Skin of body (tissue), 2 donors: ENCODE results near the gene PRPS1. TPM values are rescaled to one million over a fixed set of nuclear protein-coding genes. Genes with fewer than 3 reads are reported as not detected.
"Not testable (repeated sequence)": the region's sequence is repeated elsewhere in the genome, so short reads cannot be mapped to it uniquely, and the experiment has no call there.

Experiments
- DNase-seq: peaks from one replicate; lab custom pipeline; 2025; lab: John Stamatoyannopoulos, UW
- total RNA-seq: library from RNA; depleted of rRNA; stranded (reverse); fragments of >200 nt; gene quantifications from one replicate; pipeline ENCODE4 v1.2.3, GENCODE V29; 2014

The PRPS1 gene
- total RNA-seq, 1 donor from 2014 or later, result 14.3 TPM

GRCh38 chrX:107630031-107630689 lies 1.9 kb downstream of the PRPS1 start:
- no peak for DNase-seq

GRCh38 chrX:107632346-107632745 lies 4.0 kb downstream of the PRPS1 start:
- no peak for DNase-seq

GRCh38 chrX:107646735-107647134 lies 18.4 kb downstream of the PRPS1 start:
- no peak for DNase-seq

GRCh38 chrX:107648332-107648731 lies 20.0 kb downstream of the PRPS1 start:
- DNase-seq, result no peak

GRCh38 chrX:107654566-107654871 lies 26.2 kb downstream of the PRPS1 start:
- DNase-seq, result no peak

- DNase-seq, result no peak
Observed at GRCh38 chrX:107654872-107655761, 26.8 kb downstream of the PRPS1 start.

- DNase-seq, result no peak
Observed at GRCh38 chrX:107656978-107657377, 28.7 kb downstream of the PRPS1 start.

- no peak for DNase-seq
Observed at GRCh38 chrX:107658660-107659059, 30.4 kb downstream of the PRPS1 start.

GRCh38 chrX:107659286-107659685 lies 31.0 kb downstream of the PRPS1 start:
- DNase-seq, result no peak

GRCh38 chrX:107659768-107660167 lies 31.5 kb downstream of the PRPS1 start:
- peak; percentile 40 for DNase-seq

- no peak for DNase-seq
Observed at GRCh38 chrX:107662145-107662544, 33.8 kb downstream of the PRPS1 start.

GRCh38 chrX:107662824-107663223 lies 34.5 kb downstream of the PRPS1 start:
- DNase-seq, result no peak

GRCh38 chrX:107666931-107667330 lies 38.6 kb downstream of the PRPS1 start:
- DNase-seq, result no peak

GRCh38 chrX:107667426-107667825 lies 39.1 kb downstream of the PRPS1 start:
- DNase-seq, result no peak

GRCh38 chrX:107668710-107669109 lies 40.4 kb downstream of the PRPS1 start:
- not testable (repeated sequence) for DNase-seq

- no peak for DNase-seq
Observed at GRCh38 chrX:107669261-107669660, 41.0 kb downstream of the PRPS1 start.

GRCh38 chrX:107669885-107670628 lies 41.7 kb downstream of the PRPS1 start:
- DNase-seq, result no peak

- DNase-seq, result not testable (repeated sequence)
Observed at GRCh38 chrX:107671256-107671655, 42.9 kb downstream of the PRPS1 start.

GRCh38 chrX:107672955-107673378 lies 44.7 kb downstream of the PRPS1 start:
- DNase-seq, result peak; percentile 19

GRCh38 chrX:107673431-107673830 lies 45.1 kb downstream of the PRPS1 start:
- no peak for DNase-seq

- DNase-seq, result peak; percentile 36
Observed at GRCh38 chrX:107673933-107674479, 45.7 kb downstream of the PRPS1 start.
